Skeletal muscle satellite cell (primary cell): ENCODE results near the gene UST.
"Not testable (repeated sequence)": the region's sequence is repeated elsewhere in the genome, so short reads cannot be mapped to it uniquely, and the experiment has no call there.

Experiments used
- H3K27me3 ChIP-seq: 2 replicates; pipeline ENCODE4 v1.7.0; 2013; ENCODE audit warnings: low read length; ENCODE audit not compliant: control insufficient read depth, insufficient read depth
- H3K36me3 ChIP-seq: 2 replicates; pipeline ENCODE4 v1.7.0; 2013; ENCODE audit warnings: mild to moderate bottlenecking, control low read depth, low read length; ENCODE audit not compliant: insufficient read depth
- H3K4me1 ChIP-seq: 2 replicates; pipeline ENCODE4 v1.7.0; 2013; ENCODE audit warnings: low read length; ENCODE audit not compliant: control insufficient read depth, insufficient read depth
- H3K4me2 ChIP-seq: 2 replicates; pipeline ENCODE4 v1.7.0; 2013; ENCODE audit warnings: mild to moderate bottlenecking, low read length
- H3K4me3 ChIP-seq: 2 replicates; pipeline ENCODE4 v1.7.0; 2013; ENCODE audit warnings: low read length
- H3K9ac ChIP-seq: 2 replicates; pipeline ENCODE4 v1.7.0; 2013; ENCODE audit warnings: mild to moderate bottlenecking, low read depth, low read length, moderate library complexity
- H3K9me3 ChIP-seq: replicated peaks from 2 replicates; pipeline ENCODE4 v1.7.0; 2013; ENCODE audit warnings: mild to moderate bottlenecking, control low read depth, low read length

Gene UST

DNA sequence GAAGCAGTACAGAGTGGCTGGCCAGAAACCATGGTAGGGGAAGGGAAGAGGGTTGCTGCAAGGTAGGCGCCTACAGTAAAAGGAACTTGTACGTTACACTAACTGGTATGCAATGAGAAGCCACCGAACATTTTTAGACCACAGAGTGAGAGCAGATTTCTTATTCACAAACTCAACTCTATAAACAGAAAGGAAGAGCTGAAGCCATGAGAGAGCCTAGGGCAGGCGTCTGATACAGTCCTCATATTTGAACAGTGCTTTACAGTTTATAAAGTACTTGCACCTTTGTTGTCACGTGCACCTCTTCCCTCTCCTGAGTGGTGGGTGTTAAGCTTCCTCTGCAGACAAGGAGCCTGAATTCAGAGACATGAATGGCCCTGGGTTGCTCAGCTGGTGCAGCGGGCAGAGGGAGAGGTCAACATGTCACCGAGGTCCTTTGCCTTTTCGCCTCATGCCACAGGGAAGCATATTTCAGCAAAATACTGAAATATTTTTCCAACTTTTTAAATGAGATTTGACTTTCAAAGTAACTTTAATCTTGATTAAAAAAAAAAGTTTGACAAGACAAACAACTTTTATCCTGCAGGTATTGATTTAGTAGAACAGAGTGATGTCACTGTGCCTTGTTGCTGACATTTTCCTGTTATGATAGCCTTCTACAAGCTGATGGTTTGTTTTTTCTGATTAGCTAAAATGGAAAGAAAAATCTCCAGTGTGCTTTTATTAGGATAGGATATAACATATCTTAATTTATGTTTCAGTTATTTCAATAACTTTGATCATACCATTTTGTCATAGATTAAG, 23.8 kb downstream of the UST start:
- Histone ChIP-seq H3K36me3 (no peaks in the 10 kb centered on the region), H3K27me3 (no peaks in the 10 kb centered on the region), H3K4me3 (no peak overlapping the region), H3K4me1 (peaks cover 11% of the 10 kb centered on the region), H3K4me2 (no peak overlapping the region), H3K9me3 (no peaks in the 10 kb centered on the region), H3K9ac (no peak overlapping the region)

DNA sequence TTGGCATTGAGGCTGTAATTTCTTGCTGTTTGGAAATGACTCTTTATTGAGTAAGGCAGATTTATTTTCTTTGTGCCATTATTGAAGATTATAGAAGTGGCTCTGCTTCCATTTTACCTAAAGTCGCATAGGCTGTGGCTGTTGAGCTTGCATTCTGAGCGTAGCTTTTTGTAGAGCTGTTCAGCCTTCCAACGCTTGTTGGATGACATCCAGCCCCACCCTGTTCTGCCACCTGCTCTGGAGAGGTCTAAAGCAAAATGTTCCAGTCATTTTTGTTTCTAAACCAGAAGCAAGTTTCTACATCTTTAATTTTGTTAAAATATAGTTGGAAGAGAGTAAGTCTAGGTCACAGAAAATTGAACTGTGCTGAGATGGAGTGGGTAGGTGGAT, 24.4 kb downstream of the UST start:
- Histone ChIP-seq H3K4me2 (no peak overlapping the region), H3K9me3 (no peaks in the 10 kb centered on the region), H3K9ac (no peak overlapping the region), H3K4me3 (no peak overlapping the region), H3K36me3 (no peaks in the 10 kb centered on the region), H3K27me3 (no peaks in the 10 kb centered on the region), H3K4me1 (peaks cover 14% of the 10 kb centered on the region)

DNA sequence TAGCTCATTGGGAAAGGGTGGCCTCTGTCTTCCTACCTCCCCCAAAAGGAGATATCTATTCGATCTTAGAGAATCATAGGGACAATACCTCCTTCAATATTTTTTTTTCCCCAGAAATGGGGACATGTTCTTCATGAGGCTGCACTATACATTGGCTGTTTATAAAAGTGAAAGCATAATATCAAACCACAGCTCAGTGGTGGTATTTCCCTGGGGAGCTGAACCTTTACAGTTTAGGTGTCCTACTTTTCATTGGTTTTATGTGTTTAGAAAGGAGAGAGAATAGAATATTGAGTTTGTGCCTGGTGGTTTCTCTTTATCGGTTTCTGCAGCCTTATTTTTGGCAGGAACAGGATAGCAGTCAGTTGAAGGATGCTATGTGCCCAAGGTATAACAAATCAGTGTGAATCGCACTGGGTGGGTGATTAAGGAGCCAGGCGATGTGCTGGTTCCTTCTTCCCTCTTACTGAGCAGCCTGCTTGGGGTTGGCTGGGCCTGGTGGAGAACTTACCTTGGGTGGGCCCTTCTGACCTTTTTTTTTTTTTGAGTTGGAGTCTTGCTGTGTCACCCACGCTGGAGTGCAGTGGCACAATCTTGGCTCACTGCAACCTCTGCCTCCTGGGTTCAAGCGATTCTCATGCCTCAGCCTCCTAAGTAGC, 25.2 kb downstream of the UST start:
- Histone ChIP-seq H3K4me1 (peaks cover 19% of the 10 kb centered on the region), H3K36me3 (no peaks in the 10 kb centered on the region), H3K4me3 (no peak overlapping the region), H3K4me2 (no peak overlapping the region), H3K9me3 (no peaks in the 10 kb centered on the region), H3K27me3 (no peaks in the 10 kb centered on the region), H3K9ac (no peak overlapping the region)

DNA sequence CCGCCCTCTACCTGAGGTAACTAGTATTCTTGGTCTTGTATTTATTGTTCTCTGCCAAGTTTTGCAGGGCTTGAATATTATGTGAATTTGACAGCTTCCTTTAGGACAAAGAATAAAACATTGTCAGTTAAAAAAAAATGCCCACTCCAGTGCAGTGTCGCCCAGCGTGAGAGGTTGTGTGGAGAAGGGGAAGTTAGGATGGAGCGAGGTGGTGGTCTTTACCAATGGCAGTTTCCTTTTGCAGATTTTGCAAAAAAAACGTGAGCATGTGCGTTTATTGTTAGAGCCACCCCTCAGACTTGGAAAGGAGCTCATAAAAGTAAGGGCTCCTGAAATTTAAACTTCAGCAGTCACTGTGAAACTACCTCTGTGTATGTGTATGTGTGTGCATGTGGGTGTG, 28.3 kb downstream of the UST start:
- Histone ChIP-seq H3K4me3 (no peak overlapping the region), H3K27me3 (no peaks in the 10 kb centered on the region), H3K9me3 (no peaks in the 10 kb centered on the region), H3K36me3 (no peaks in the 10 kb centered on the region), H3K4me2 (no peak overlapping the region), H3K9ac (no peak overlapping the region), H3K4me1 (peaks cover 20% of the 10 kb centered on the region)

DNA sequence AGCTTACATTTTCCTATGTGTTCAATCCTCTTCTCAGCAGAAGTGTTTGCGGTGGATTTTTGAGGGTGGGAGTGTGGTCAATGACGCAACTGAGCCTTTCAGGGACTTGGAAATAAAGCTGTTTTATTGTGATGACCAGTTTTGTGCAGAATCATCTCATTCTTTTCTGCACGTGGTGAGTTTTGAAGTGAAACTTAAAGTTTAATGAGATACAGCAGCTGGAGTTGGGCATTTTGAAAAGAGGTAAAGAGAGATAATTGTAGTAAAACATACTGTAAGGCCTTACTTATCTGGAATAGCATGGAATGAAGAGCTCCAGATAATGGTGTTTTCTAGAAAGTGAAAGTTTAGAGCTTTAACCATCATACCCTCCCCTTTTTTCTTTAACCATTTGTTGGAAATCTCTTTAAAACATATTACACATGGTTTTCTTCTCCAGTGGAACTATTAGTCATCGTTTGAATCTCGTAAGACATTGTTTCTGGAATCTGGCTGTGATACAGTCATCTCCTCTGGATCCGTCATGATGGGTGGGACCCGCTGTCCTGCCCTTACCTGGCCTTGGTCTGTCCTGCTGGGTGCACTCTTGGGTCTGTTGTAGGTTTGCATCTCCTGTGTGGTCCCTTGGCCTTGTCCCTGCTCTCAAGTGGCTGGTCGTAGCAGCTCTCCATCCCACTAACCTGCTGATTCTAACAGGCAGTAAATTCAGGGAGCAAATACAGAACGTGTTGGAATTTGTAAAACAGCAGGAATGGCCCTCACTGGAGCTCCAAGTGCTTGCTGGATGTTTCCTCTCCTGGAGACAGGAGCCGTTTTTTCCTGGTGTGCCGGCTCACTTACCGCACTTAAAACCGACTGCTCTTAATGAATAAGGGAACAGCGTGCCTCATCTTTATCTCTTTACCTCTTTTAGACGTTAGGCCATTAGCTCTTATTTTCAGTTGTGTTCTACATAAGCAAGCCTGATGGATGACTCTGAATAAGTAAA, 29.8 kb downstream of the UST start:
- peak overlapping the region; percentile 30 for H3K4me3 ChIP-seq
- peak overlapping the region; percentile 23 for H3K9ac ChIP-seq

DNA sequence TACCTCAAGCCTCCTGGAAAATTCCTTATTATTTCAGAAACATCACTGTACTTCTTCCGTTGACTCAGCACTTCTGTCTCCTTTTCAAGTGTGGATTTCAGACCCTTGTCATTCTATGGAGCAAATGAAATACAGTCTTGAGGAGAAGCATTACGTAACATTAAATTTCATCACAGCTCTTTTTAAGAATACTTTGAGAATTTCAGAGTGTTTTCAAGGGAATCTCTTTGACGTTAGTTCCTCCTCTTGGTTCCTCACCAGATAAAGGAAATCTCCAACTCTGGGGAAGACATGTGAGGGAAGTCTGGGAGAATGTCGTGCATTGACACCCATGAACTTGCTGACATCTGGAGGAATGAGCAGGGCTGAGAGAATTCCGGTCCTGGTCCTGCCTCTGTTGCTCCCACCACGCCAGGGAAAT, 32.3 kb downstream of the UST start:
- H3K36me3 ChIP-seq: no peaks in the 10 kb centered on the region
- H3K27me3 ChIP-seq: no peaks in the 10 kb centered on the region
- H3K4me1 ChIP-seq: peaks cover 15% of the 10 kb centered on the region
- H3K9me3 ChIP-seq: no peaks in the 10 kb centered on the region
- no peak overlapping the region for H3K4me3 ChIP-seq
- H3K9ac ChIP-seq: no peak overlapping the region
- H3K4me2 ChIP-seq: no peak overlapping the region

More for the DNA sequence above, 29.8 kb downstream of the UST start:
- Histone ChIP-seq H3K4me1 (peaks cover 15% of the 10 kb centered on the region), H3K36me3 (no peaks in the 10 kb centered on the region), H3K4me2 (peak overlapping the region; percentile 69), H3K9me3 (no peaks in the 10 kb centered on the region), H3K27me3 (no peaks in the 10 kb centered on the region)

DNA sequence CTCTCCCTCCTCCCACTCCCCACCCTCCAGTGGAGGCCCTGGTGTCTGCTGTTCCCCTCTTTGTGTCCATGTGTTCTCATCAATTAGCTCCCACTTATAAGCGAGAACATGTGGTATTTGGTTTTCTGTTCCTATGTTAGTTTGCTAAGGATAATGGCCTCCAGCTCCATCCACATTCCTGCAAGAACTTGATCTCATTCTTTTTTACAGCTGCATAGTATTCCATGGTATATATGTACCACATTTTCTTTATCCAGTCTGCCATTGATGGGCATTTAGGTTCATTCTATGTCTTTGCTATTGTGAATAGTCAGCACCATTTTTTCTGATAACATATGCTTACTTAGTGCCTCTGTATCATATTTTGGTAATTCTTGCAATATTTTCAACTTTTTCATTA, 33.6 kb downstream of the UST start:
- not testable (repeated sequence) for H3K4me2 ChIP-seq, H3K9ac ChIP-seq, H3K9me3 ChIP-seq, H3K36me3 ChIP-seq, H3K4me3 ChIP-seq, H3K27me3 ChIP-seq
- peaks cover 15% of the 10 kb centered on the region for H3K4me1 ChIP-seq

DNA sequence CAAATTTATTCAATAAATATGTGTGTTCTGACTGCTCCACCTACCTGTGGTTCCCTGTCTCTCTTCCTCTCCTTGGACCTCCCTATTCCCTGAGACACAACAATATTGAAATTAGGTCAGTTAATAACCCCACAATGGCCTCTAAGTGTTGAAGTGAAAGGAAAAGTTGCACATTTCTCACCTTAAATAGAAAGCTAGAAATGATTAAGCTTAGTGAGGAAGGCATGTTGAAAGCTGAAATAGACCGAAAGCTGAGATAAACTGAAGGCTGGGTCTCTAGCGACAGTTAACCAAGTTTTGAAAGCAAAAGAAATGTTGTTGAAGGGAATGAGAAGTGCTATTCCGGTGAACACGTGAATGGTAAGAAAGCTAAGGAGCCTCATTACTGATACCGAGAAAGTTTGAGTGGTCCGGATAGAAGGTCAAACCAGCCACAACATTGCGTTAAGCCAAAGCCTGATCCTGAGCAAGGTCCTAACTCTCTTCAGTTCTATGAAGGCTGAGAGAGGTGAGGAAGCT, 34.1 kb downstream of the UST start:
- Histone ChIP-seq H3K9me3 (no peaks in the 10 kb centered on the region), H3K4me3 (no peak overlapping the region), H3K9ac (no peak overlapping the region), H3K36me3 (no peaks in the 10 kb centered on the region), H3K27me3 (no peaks in the 10 kb centered on the region), H3K4me2 (no peak overlapping the region), H3K4me1 (peaks cover 11% of the 10 kb centered on the region)

DNA sequence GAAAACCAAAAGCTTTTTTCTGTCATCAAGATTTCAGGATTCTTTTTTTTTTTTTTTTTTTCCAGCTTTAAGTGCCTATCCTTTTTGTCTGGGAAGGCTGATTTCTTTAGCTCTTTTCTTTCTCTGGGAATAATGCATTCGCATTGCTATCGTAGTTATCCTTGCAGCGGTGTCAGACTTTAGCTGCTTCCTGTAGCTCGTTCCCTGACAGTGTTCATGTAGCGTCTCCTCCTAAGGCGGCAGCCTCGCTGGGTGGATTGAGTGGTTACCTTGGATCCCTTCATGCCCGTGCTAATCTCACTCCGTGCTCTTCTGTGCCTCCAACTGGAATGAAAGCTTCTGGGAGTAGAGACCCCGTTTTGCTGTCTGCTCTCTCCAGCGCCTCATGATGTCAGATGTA, 43.1 kb downstream of the UST start:
- Histone ChIP-seq H3K9me3 (no peaks in the 10 kb centered on the region), H3K4me1 (no peaks in the 10 kb centered on the region), H3K27me3 (no peaks in the 10 kb centered on the region), H3K4me3 (no peak overlapping the region), H3K9ac (no peak overlapping the region), H3K36me3 (no peaks in the 10 kb centered on the region), H3K4me2 (no peak overlapping the region)

DNA sequence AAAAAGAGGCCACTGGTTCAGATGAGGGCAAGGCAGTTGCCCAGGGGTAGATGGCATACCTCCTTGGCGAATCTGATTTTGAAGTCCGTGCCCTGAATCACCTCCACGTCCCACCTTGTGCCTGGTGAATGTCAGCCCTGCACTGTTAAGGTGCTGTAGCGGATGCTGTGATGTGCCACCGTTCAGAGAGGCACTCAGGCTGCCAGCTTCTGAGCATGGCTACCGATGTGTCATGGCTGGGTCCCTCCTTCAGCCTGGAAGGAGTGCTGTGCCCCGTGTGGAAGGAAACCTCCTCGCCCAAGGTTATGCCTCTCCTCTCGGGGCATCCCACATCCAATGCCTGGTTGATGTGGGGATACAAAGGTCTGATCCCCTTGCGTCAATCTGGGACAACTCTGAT, 43.6 kb downstream of the UST start:
- no peaks in the 10 kb centered on the region for H3K4me1 ChIP-seq
- H3K4me2 ChIP-seq: no peak overlapping the region
- no peaks in the 10 kb centered on the region for H3K36me3 ChIP-seq
- no peak overlapping the region for H3K4me3 ChIP-seq
- H3K9ac ChIP-seq: no peak overlapping the region
- no peaks in the 10 kb centered on the region for H3K27me3 ChIP-seq
- H3K9me3 ChIP-seq: no peaks in the 10 kb centered on the region

DNA sequence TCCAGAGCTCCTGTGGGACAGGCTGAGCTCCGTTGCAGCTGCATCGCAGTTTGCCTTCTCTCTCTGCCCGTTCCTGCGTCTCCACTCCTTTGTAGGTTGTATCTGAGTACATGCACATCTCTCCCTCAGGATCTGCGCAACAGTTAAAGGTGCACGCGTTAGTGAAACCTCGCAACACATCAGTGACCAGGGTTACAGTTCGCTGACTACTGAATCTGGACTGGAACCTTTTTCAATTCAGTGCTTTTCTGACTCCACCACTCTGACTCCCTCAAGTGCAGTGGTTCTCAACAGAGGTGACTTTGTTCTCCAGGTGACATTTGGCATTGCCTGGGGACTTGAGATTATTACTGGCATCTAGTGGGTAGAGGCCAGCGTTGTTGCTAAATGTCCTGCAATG, 44.0 kb downstream of the UST start:
- no peak overlapping the region for H3K4me3 ChIP-seq
- H3K36me3 ChIP-seq: no peaks in the 10 kb centered on the region
- H3K27me3 ChIP-seq: no peaks in the 10 kb centered on the region
- no peaks in the 10 kb centered on the region for H3K9me3 ChIP-seq
- no peak overlapping the region for H3K9ac ChIP-seq
- H3K4me1 ChIP-seq: no peaks in the 10 kb centered on the region
- H3K4me2 ChIP-seq: no peak overlapping the region
